ENCODE data around the gene AKNAD1.

AKNAD1 gene

DNA sequence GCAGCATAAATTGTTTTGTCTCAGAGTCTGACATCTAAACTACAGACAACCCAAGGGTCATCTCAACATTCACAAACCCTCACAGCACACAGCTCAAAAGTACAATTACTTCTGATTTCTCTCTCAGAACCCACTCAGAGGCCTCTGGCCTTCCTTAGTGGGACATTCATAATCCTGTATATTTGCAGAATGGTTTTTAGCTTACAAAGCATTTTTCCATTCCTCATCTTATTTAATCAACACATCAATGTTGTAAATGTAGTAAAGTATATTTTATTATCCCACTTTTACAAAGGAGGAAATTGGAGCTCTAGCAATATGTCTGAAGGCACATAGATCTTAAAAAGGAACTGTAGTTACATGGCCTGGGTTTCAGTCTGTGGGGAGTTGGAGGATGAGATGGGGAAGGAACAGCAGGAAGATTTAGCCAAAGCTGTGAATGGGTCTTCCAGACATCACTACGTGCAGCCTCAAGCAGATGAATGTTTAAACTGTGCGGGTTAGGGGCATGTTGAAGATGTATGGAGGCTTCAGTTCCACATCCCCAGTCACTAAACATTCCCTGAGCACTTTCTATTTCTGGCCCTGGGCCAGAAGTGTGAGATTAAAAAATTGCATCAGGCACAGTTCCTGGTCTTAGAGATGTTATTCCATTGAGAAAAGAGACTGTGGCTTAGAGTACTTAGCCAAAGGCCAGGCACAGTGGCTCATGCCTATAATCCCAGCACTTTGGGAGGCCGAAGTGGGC lies 13.3 kb downstream of the AKNAD1 start:
- TF ChIP-seq POLR2A (IDR thresholded peaks at IDR 0.05; ENCODE audit: extremely low read depth, insufficient read length): no peak
- TF ChIP-seq, protein P1, sequence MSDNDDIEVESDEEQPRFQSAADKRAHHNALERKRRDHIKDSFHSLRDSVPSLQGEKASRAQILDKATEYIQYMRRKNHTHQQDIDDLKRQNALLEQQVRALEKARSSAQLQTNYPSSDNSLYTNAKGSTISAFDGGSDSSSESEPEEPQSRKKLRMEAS (IDR thresholded peaks at IDR 0.05; ENCODE audit: low read depth, low read length): no peak
- TF ChIP-seq, protein P2, sequence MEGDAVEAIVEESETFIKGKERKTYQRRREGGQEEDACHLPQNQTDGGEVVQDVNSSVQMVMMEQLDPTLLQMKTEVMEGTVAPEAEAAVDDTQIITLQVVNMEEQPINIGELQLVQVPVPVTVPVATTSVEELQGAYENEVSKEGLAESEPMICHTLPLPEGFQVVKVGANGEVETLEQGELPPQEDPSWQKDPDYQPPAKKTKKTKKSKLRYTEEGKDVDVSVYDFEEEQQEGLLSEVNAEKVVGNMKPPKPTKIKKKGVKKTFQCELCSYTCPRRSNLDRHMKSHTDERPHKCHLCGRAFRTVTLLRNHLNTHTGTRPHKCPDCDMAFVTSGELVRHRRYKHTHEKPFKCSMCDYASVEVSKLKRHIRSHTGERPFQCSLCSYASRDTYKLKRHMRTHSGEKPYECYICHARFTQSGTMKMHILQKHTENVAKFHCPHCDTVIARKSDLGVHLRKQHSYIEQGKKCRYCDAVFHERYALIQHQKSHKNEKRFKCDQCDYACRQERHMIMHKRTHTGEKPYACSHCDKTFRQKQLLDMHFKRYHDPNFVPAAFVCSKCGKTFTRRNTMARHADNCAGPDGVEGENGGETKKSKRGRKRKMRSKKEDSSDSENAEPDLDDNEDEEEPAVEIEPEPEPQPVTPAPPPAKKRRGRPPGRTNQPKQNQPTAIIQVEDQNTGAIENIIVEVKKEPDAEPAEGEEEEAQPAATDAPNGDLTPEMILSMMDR (IDR thresholded peaks at IDR 0.05; ENCODE audit: low read depth, low read length): no peak
- TF ChIP-seq MYC (IDR thresholded peaks at IDR 0.05; ENCODE audit: low read depth, low read length): no peak
- no peak overlapping the region for H3K4me3 ChIP-seq (ENCODE audit: low read depth, low read length)
- DNase-seq (ENCODE audit: low read depth): no peak

DNA sequence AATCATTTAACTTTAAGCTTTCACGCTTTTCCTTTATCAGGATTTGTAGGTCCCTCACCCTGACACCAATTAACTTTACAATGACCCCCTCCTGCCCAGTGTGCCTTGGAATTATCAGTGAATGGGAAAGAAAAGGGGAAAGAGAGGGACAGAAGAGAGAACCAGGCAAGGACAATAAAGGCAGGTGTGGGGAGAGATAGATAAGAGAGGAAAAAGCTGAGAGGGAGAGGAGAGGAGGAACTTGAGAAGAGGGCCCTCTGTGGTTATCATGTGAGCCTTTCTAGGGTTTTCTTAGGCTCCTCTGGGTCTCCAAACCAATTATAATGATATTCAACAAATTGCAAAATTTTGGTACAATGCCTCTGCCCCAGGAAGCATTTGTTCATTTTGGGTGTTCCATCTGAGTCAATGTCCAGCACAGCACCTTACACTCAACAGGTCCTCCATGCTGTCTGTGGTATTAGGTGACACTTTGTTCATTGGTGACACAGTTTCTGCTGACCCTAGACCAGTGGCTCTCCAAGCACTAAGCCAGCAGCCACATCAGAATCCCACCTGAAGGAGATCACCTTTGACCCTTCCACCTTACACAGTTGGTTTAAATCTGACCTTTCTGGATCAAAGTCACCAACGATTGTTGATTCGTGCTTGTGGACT lies 14.2 kb downstream of the AKNAD1 start:
- no peak for DNase-seq (ENCODE audit: low read depth)
- TF ChIP-seq, protein P2 (IDR thresholded peaks at IDR 0.05; ENCODE audit: low read depth, low read length): no peak
- TF ChIP-seq POLR2A (IDR thresholded peaks at IDR 0.05; ENCODE audit: extremely low read depth, insufficient read length) (no peak), MYC (IDR thresholded peaks at IDR 0.05; ENCODE audit: low read depth, low read length) (no peak)
- TF ChIP-seq, protein P1 (IDR thresholded peaks at IDR 0.05; ENCODE audit: low read depth, low read length): no peak

DNA sequence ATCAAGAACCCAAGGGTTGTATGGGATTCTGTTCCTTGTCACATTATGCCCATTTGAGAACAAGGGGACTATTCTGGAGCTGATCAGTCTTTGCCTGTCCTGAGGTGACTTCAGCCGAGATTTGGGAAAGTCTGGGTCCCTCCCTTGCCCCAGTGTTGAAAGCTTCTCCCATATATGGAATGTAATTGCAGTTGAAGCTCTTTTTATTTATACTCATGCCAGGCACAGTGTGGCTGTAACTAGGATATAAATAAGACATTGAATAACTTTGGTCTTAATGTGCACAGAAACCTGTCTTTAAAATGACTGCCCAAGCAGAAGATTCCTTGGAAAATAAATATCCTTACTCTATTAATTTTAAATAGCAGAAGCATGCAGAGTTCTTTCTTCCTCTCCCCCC lies 15.2 kb downstream of the AKNAD1 start:
- TF ChIP-seq POLR2A (IDR thresholded peaks at IDR 0.05; ENCODE audit: extremely low read depth, insufficient read length) (no peak), MYC (IDR thresholded peaks at IDR 0.05; ENCODE audit: low read depth, low read length) (no peak)
- TF ChIP-seq, protein P1 (IDR thresholded peaks at IDR 0.05; ENCODE audit: low read depth, low read length): no peak
- TF ChIP-seq, protein P2 (IDR thresholded peaks at IDR 0.05; ENCODE audit: low read depth, low read length): no peak
- no peak for DNase-seq (ENCODE audit: low read depth)
- no peak overlapping the region for H3K4me3 ChIP-seq (ENCODE audit: low read depth, low read length)

More for the DNA sequence above, 14.2 kb downstream of the AKNAD1 start:
- no peak overlapping the region for H3K4me3 ChIP-seq (ENCODE audit: low read depth, low read length)

DNA sequence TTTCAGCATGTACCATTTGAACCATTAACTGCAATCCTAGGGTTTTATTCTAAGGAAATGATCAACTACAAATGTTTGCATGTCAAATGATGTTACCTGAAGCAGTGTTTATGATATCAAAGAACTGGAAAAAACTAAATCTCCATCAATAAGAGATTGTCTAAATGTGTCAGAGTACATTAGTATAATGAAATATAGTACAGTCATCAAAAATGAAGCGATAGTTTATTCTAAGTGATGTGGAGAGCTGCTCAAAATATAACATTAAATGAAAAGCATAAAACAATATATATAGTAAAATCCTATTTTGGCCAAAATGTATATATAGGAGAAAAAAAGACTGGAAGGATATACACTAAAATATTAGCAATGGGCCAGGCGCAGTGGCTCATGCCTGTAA lies 24.0 kb downstream of the AKNAD1 start:
- no peak for DNase-seq (ENCODE audit: low read depth)
- TF ChIP-seq MYC (IDR thresholded peaks at IDR 0.05; ENCODE audit: low read depth, low read length) (no peak), POLR2A (IDR thresholded peaks at IDR 0.05; ENCODE audit: extremely low read depth, insufficient read length) (no peak)
- TF ChIP-seq, protein P2 (IDR thresholded peaks at IDR 0.05; ENCODE audit: low read depth, low read length): no peak
- TF ChIP-seq, protein P1 (IDR thresholded peaks at IDR 0.05; ENCODE audit: low read depth, low read length): no peak
- no peak overlapping the region for H3K4me3 ChIP-seq (ENCODE audit: low read depth, low read length)

DNA sequence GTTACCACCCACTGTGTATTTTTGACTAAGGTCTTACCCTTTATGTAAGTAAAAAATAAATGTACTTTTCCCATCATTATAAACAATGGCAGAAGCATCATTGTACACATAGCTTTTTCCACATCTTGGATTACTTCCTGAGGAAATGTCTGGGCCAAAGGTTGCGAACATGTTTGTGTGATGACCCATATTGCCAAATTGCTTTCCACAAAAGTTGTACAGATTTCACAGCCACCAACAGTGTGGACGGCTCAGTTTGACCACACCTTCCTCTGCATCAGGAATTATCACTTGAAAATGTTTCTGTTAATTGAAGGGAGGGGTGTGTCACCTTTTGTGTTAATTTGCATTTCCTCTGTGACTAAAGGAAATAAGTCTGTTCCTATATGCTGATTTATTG lies 25.7 kb downstream of the AKNAD1 start:
- no peak for DNase-seq (ENCODE audit: low read depth)
- TF ChIP-seq, protein P1 (IDR thresholded peaks at IDR 0.05; ENCODE audit: low read depth, low read length): no peak
- TF ChIP-seq POLR2A (IDR thresholded peaks at IDR 0.05; ENCODE audit: extremely low read depth, insufficient read length) (no peak), MYC (IDR thresholded peaks at IDR 0.05; ENCODE audit: low read depth, low read length) (no peak)
- TF ChIP-seq, protein P2 (IDR thresholded peaks at IDR 0.05; ENCODE audit: low read depth, low read length): no peak
- no peak overlapping the region for H3K4me3 ChIP-seq (ENCODE audit: low read depth, low read length)
